ENCODE results near the gene LAGE3. TPM values are rescaled to one million over a fixed set of nuclear protein-coding genes. Genes with fewer than 3 reads are reported as not detected.

The LAGE3 gene
- total RNA-seq: 15.1 TPM
- long read RNA-seq, transcript LAGE3-201 (3 exons, 949 nt): major isoform, 29 of 31 reads
- long read RNA-seq, partial matches to known transcripts: 0 of 31 reads
- long read RNA-seq, other reads (novel, unspliced or antisense): 2 of 31 reads

GRCh38 chrX:154478728-154479622 is at the start of gene LAGE3:
TSS of gene LAGE3 (minus strand) at chrX:154479281. CDS start at chrX:154478915, 366 bp downstream.
- Histone ChIP-seq H3K27ac (peak within 1 kb of the TSS; percentile 80), H3K27me3 (no peaks in the 10 kb centered on the region), H3K36me3 (no peaks in the 10 kb centered on the region), H3K9me3 (no peaks in the 10 kb centered on the region), H3K4me1 (no peaks in the 10 kb centered on the region), H3K4me3 (peak within 1 kb of the TSS; percentile 51)
- ATAC-seq (peak; percentile 98), DNase-seq (peak; percentile 96)
- intact Hi-C loops (cut with DNase I): no loop called here
- TF ChIP-seq CTCF (IDR thresholded peaks at IDR 0.05): no peak

- ATAC-seq (peak; percentile 91), DNase-seq (peak; percentile 86)
- no peaks in the 10 kb centered on the region for H3K36me3 ChIP-seq
- no peaks in the 10 kb centered on the region for H3K9me3 ChIP-seq
- TF ChIP-seq CTCF (IDR thresholded peaks at IDR 0.05): peak; percentile 53
- intact Hi-C loops (cut with DNase I): no loop called here
- H3K4me3 ChIP-seq: peak overlapping the region; percentile 23
- no peaks in the 10 kb centered on the region for H3K27me3 ChIP-seq
- H3K4me1 ChIP-seq: peaks cover 4% of the 10 kb centered on the region
- peak overlapping the region; percentile 78 for H3K27ac ChIP-seq
Measured at GRCh38 chrX:154526901-154527675, 48.0 kb upstream of the LAGE3 start.

DNA sequence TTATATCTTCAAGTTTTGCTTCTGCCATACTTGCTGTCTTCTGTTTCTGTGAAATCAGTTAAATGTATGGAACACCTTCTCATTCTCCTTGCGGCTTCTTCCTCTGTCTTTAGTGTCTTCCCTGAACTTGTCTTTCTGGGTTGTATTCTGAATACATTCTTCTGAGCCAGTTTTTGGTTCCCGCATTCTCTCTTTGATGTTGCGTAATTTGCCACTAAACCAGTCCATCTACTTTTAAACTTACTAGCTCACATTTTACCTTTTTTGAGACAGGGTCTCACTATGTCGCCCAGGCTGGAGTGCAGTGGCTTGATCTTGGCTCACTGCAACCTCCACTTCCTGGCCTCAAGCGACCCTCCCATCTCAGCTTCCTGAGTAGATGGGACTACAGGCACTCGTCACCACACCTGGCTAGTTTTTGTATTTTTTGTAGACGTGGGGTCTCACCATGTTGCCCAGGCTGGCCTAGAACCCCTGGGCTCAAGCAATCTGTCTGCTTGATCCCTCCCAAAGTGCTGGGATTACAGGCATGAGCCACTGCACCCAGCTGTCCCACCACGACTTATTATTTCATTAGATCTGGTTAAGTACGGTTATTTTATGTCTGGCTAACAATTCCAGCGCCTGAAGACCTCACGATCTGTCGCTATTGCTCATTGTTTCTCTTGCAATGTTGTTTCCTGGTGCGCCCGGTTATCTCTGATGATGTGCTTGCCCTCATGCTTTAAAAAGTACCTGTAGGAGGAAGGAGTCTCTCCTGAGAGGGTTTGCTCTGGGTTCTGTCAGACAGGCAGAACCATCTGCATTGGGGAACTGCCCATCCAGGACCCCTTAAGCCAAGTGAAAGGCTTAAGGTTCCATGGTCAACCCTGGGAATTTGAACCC is 46.8 kb upstream of the LAGE3 start:
- H3K27ac ChIP-seq: no peak overlapping the region
- peaks cover 4% of the 10 kb centered on the region for H3K4me1 ChIP-seq
- H3K36me3 ChIP-seq: no peaks in the 10 kb centered on the region
- H3K4me3 ChIP-seq: no peak overlapping the region
- no peaks in the 10 kb centered on the region for H3K27me3 ChIP-seq
- H3K9me3 ChIP-seq: no peaks in the 10 kb centered on the region
- TF ChIP-seq CTCF (IDR thresholded peaks at IDR 0.05): no peak
- intact Hi-C loops (cut with DNase I): no loop called here
- ATAC-seq (no peak), DNase-seq (no peak)

DNA sequence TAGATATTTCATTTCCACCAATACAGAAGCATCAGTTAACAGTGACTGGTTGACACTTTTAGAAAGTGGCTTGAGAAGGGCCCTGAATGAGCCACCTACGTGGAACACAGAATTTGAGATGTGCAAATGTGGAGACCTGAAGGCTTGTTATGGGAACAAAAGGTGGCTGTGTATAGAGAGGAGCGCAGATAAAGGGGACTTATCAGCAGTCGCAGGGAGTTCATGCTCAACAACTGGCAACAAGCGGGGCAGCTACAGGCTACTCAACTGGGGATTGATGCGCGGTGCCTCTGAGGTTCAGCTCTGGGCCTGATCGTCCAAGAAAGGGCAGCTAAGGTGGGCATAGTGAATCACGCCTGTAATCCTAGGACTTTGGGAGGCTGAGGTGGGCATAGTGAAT is 40.3 kb upstream of the LAGE3 start:
- no peaks in the 10 kb centered on the region for H3K36me3 ChIP-seq
- no peaks in the 10 kb centered on the region for H3K9me3 ChIP-seq
- H3K27ac ChIP-seq: no peak overlapping the region
- intact Hi-C loops (cut with DNase I): no loop called here
- no peak for TF ChIP-seq CTCF (IDR thresholded peaks at IDR 0.05)
- H3K27me3 ChIP-seq: no peaks in the 10 kb centered on the region
- ATAC-seq (no peak), DNase-seq (no peak)
- no peaks in the 10 kb centered on the region for H3K4me1 ChIP-seq
- H3K4me3 ChIP-seq: no peak overlapping the region
